ENCODE measurements around the gene LDB2.

The LDB2 gene

DNA sequence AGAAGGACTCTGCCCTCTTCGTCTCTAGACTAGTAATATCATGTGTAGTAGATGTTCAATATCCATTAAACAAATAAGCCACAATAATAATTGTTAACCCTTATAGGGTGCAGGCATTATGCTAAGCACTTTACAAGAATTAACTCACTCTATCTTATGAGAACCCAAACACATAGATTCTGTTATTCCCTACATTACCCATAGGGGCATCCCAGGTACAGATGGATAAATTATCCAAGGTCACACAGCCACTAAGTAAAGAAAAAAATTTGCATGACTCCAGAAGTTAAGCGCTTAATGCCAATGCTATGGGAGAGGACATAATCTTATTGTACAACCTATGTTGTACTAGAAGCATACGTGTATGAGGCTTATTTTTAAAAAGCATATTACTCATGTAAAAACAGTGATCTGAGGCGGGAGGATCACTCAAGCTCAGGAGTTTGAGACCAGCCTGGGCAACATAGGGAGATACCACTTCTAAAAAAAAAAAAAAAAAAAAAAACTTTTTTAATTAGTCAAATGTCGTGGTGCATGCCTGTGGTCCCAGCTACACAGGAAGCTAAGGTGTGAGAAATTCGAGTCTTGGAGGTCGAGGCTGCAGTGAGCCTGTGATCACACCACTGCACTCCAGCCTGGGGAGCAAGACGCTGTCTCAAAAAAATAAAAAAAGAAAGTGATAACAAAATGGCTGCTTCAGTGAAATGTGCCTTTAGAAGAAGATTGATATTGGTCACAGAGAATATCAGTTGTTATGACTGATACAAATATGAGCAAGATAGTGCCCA lies 13.6 kb downstream of the LDB2 start:
- DNase-seq: no peak

DNA sequence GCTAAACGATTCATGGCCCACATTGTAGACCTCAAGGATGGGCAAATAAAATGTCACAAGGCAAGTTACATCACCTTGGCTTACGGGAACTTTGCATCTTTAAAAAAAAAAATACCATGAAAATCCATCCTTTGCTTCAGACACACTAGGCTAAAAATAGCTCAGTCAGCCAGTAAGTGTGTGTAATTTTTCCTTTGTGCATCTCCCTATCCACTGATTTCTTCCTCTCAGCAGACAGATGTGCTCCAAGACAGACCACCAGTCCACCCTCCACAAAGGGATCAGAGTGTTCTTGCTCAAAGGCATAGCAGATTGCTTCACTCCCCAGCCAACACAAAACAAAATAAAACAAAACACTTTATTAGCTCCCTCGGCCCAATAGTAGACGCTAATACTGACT lies 14.6 kb downstream of the LDB2 start:
- DNase-seq: no peak

DNA sequence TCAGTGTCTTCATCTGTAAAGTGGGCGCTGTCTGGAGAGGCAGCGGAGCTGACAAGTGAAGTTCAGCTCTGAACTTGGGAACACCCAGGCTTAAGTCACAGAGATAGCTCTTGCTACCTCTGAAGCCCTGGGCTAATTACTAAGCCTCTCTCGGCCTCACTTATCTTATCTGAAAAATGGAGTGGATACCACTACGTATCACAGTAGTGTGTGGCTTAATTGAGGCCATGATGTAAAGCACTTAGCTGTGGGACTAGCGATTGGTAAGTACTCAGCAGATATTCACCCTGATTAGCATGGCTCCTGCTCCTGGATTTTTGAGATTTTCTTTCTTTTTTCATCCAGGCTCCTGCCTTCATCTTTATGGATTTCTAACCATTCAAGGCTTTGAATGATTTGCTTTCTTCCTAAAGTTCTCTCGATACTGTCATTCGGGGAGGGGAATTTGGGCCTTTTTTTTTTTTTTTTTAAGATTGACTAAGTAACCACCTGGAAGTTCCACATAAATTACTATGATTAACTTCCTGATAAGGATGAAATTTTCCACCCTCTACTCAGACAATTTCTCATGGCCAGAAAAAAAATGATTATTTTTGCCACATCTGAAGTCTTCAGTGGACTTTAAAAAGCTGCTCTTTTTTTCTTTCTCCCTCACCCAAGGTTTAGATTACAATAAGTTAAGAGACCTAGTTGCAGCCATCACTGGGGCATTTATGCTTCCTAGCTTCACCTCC lies 17.1 kb downstream of the LDB2 start:
- DNase-seq: no peak

DNA sequence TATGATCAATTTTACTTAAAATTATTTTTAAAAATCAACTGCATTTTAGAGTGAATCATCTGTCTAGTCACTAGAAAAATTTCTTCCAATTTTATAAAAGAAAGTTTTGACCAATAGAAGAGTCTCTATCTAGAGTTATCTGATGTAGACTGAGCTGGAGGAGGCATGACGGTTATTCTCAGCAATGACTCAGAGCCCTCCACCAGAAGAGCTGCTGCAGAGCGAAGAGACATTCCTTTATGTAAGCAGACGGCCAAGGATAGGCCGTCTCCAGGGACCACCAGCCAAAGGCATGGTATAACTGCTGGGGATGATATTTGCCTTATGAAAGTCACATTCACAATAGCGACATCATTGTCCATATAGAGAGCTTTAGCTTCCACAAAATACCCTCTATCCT lies 23.0 kb downstream of the LDB2 start:
- DNase-seq: no peak

DNA sequence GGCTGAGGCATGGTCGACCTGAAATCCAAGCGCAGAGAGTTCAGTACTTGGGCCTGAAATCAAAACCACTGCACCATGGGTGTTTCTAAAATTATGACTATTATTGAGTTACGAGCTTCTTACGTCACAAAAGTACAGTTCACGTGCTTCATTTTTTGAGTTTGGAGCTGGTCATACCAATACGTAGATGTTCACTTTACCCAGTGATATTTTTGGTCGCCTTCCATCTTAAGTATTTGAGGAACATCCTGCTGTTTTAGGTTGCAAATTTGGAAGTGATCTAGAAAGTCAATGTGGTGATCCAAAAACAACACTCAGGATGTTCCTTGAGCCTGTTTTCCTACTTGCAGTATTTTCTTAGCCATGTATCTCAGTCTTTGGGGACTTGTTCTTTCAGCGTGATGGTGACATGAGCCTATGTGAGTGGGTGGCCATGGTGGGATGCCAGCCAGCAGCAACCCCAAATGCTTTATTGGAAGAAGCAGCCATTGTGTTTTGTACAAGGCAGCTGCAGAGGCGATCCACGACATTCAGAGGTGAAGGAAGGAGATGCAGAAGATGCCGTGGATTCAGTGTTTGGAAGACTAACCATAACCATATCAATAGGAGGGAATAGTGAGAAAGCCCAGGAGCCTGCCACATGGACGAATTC lies 28.7 kb downstream of the LDB2 start:
- no peak for DNase-seq

DNA sequence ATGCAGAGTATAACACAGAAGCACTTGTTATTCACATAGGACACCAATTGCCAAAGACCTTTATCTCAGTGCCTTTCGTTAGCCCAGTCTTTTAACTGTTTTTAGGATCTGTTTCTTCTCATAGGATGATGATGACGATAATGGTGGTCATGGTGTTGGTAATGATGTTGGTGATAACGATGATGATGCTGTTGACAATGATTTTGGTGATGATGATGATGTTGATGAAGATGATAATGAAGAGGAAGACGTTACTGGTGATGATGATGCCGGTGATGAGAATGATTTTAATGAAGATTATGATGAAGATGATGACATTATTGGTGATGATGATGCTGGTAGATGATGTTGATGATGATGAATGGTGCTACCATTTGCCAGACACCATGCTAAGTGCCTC lies 29.8 kb downstream of the LDB2 start:
- no peak for DNase-seq

DNA sequence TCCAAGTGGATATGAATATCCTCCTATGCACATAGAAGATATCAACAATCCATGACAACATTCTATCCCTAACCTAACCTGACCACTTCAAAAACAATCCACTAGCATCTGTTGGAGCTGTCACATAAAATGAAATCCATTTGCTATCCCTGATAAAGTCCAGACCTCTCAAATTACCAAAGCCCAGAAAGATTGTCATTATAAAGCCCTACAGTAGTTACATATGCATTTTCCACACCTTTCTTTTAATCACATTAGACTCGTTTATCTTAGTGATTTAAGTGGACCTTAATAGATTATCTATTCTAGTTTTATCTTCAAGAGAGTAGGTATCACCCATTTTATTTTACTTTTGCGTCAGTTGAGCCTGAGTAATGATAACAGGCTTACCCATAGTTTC lies 30.6 kb downstream of the LDB2 start:
- DNase-seq: no peak

DNA sequence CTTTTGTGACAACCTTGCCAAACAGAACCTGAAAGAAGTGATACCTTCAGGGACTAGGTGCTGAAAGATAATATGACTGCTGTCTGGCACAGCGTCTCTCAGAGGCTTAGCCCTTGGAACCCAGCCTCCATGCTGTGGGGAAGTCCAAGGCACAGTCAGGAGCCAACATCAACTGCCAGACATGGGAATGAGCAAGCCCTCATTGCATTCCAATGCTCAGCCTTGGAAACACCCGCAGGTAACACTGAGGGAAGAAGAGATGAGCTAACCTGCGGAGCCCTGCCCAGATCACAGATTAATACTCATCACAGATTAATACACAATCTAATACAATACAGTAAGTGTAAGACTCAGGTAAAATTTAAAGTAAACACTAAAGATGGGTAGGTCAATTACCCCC lies 31.5 kb downstream of the LDB2 start:
- DNase-seq: no peak

DNA sequence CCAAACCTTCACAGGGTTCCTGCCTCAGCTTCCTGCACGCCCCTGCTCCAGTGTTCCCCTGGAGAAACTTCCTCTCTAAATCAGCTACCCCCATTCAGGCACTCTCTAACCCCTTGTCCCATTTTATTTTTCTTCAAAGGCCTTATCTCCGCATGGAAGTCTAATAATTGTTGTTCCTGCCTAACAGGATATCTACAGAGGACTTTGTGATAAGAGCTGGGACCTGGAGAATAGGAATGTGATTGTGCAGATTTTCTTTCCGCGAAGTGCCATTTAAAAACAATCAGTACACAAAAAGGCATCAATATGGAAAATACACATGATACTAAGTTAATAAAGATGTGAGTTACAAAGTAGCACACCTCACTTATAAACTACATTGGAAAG lies 32.6 kb downstream of the LDB2 start:
- DNase-seq: no peak

DNA sequence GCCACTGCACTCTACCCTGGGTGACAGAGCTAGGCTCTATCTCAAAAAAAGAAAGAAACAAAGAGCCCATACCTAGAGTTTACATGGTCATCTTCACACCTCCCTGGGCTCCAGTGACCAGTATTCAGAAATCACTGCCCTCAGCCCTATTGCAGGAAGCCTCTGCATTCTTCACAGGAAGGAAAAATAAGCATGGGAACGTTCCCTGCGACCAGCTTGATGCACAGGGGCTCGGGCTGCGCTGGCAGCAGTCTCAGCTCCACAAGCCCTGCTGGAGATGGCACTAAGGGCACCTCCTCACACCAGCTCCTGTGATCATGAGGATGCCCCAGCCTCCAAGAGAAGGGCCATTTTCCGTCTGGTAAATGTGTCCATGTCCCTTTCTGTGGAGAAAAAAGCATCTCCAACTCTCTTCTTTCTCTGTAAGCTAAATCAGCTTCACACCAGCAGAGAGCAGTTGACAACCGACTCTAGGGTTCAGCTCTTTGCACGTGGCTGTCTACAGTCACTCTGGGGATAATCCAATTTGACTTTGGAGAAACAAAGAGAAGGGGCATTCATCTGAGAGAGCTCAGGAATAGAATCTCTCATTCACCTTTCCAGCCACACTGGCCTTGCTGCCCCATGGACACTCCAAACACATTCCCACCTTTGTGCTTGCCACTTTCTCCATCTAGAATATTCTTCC lies 33.1 kb downstream of the LDB2 start:
- no peak for DNase-seq

DNA sequence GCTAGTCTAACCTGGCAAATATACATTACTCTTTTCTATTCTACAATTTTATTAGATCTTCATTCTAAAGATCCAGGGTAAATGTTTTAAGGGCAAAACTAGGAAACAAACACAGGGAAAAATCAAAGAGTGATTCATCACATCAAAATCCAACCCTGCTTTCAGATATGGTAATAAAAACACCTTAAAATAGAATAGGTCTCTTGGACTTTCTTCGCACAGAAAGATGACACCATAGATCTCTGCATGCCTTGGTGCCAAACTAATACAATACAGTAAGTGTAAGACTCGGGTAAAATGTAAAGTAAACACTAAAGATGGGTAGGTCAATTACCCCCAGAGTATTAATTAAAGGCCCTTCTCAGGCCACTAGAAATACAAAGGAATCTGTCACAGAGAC lies 34.2 kb downstream of the LDB2 start:
- no peak for DNase-seq

DNA sequence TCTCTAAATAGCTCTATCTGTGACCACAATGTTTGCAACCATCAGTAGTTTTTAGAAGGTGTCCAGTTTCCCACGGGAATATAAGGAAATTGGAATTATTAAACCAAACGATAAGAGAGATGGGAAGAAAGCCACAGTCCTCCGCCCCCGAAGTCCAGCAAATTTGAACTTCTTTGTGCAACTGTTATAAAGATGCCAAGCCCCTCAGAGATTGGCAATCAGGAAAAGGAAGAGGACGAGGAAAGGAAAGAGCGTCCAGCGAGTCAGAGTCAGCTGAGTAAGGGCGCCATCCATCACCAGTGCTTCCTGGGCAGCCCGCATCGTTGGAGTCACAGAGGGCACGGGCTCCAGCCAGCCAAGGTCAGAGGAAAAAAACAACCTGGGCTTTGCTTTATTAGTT lies 35.7 kb downstream of the LDB2 start:
- DNase-seq: no peak

DNA sequence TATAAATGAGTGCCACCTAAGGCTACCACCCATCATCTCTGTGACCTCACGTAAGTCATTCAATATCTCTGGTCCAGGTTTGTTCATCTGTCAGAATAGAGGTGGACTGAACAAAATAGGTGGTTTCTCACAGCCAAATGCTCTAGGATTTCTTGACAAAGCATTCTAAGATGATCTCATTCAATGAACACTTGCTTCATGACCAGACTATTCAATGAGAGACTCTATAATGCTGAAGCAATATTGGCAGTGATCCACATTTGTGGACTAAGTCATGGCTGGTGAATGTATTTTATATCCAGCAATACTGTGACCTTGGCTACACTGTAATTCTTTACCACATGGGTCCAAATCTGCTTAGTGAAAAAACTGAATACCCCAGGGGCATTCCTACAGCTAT lies 37.9 kb downstream of the LDB2 start:
- DNase-seq: no peak

DNA sequence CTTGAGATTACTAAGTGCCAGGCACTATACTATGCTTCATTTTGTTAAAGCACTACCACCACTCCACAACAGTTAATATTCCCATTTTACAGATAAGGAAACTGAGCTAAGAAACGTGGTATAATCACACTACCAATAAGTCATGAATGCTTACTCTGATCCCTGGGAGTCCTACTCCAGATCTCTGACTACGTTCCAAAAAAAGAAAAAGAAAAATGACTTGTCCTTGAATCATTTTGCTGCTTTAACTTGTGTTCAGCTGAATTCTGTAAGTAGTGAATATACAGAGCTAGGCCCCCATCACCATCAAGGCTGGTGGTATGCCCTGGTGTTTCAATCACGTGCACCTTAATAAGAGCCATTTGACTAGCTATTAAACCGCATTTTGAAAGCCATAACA lies 39.4 kb downstream of the LDB2 start:
- no peak for DNase-seq

DNA sequence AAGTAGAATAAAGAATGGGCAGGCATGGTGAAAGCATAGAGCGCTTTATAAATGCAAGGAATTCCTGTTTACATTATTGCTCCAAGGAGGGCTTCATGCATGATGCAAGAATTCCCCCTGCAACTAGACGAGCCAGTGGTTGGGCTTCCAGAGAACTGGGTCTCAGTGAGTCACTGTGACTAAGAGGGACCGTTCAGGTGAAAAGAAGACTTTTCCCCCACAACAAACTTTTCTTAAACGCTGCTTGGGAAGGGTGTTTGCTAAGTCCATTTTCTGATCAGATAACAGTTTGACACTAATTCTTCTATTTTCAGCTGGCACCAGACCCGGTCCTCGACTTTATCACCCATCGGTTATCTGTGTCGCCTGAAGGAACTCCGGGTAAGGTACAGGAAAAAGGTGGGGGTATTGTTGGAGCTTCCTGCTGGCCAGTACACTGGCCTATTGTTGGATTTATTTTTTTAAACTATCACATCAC lies 40.1 kb downstream of the LDB2 start:
- no peak for DNase-seq

DNA sequence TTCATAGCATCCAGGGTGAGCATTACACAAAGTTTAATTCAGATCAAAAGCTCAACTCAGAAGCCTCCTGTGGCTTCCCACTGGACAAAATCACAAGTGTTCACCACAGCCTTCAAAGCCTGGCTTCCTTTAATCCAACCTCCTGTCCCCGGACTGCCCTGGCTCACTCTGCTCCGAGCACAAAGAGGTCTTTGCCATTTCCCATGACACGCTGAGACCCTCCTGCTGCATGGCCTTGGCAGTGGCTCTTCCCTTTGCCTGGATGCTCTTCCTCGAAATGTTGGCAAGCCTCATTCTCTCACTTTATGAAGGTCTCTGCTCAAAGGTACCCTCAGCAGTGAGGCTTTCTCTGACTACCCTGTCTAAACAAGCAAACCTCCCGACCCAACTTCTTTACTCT lies 41.0 kb downstream of the LDB2 start:
- DNase-seq: no peak

DNA sequence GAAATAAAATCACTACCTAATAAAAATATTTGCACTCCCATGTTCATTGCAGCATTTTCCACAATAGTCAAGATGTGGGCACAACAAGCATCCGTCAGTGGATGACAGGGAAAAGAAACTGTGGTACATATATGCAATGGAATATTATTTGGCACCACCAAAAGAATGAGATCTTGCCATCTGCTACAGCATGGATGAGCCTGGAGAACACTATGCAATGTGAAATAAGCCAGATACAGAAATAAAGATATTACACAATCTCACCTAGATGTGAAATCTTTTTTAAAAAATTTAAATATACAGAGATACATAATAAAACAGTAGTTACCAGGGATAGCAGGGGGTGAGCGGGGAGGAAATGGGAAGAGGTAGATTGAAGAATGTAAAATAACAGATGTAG lies 44.8 kb downstream of the LDB2 start:
- no peak for DNase-seq

DNA sequence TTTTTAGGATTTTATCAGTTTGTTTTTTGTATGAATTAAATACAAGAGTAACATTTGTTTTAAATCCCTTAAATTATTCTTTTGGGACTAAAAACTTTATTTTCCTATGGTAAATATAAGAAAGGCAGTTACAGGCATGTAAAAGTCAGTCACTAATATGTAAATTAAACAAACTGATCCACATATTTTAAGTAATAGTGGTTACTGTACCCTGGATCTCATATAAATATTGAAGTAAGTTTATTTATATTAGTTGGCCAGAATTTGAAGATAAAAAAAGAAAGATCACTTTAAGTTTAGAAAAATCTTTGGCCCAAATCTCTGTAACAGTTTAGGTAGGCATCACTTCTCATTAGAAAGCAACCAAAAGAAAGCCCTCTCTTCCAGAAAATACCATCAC lies 45.8 kb downstream of the LDB2 start:
- no peak for DNase-seq

DNA sequence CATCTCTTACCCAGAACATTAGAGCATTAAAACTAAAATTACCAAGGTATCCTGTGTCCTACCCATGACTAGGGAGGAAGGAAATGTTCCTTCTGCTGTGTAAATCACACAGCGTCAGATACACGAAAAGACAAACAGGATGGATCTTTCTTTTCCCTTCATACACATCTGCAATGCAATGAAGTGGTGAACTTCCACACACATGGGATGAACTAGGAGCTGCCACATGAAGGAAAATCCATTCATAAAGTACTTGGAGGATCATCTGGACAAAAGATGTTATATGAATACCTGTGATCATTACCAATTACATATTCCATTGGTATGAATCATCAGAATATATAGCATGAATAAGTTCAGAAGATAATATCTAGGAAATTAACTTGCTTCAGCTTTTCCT lies 46.2 kb downstream of the LDB2 start:
- DNase-seq: no peak

DNA sequence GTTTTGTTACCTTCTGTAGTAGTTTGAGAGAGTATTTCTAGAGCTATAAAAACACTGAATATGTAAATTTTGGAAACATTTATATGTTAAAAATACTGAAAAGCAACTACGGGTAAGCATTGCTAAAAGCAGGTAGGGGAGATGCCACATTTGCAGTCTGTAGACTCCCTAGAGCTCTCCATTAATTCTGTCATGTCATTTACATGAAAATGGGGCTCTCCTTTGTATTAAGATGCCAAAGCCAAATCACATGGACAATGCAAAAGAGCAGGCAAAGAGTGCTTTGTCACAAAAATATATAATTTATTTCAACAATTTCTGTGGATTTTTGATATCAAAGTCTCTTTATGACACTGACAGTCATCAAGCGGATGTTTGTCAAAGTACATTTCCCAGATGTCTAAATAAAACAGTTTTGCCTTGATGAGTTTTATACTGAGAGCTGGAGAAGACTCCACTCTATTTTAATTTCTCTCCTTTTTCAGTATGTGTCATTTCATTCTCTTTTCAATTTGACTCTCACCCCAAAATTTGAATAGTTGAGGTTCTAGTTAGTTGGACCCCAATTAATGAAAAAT lies 51.8 kb downstream of the LDB2 start:
- DNase-seq: no peak

DNA sequence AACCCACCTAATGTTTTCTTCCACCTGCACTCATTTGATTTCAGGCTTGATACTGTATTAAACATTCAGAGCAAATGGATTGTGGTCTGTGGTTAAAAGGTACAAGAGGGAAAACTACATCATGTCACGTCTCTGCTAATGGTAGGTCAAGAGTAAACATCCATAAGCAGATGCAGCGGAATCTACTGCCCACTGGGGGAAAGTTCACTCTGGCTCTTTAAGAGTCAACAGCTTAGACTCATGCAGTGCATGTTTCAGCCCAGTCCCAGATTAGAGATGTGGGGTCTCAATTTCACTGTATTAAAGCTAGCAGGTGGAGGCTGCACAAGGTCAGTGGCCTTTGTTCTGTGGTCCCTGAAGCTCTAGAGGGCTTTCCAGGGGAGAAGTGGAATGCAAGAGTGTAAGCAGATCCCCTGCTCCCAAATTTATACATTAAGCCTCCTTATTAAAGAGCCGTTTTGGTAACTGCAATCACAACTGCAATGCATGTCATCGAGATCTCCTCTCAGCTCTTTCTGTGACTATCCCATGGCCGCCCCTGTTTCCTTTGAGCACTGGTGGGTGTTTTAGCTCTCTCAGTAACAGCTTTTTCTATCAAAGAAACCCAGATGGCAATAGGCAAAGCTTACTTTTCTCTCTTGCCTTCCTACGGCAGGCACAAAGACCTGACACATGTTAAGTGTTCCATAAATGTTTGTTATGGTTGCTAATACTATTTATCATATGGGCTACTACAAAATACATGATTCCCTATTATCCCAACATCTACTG lies 53.4 kb downstream of the LDB2 start:
- no peak for DNase-seq

DNA sequence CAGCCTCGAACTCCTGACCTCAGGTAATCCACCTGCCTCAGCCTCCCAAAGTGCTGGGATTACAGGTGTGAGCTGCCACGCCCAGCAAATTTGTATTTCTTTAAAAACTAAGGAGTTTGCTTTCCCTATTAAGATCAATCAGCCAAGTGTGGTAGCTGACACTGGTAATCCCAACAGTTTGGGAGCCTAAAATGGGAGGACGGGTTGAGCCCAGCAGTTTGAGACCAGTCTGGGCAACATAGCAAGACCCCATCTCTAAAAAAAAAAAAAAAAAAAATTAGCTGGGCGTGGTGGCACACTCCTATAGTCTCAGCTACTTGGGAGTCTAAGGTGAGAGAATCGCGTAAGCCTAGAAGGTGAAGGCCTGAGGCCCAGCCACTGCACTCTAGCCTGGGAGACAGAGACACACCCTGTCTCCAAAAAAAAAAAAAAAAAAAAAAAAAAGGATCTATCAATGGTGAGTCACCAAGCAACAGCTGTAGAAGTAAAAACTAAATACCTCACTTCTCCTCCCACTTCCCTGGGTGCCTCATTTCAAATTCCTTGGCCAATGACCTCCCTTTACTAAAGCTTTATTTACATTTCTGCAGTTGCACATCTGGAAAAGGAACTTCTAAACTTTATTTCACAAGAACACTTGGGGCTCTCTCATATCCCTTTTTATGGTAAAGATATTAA lies 54.5 kb downstream of the LDB2 start:
- no peak for DNase-seq
